Lung (tissue), 12 donors: ENCODE data around the gene PPP1R2C. TPM values are rescaled to one million over a fixed set of nuclear protein-coding genes. Genes with fewer than 3 reads are reported as not detected.

Experiments
- ATAC-seq: fragments of 200-7000 bp; cut with Tn5 transposase; one replicate; pipeline ENCODE4 v1.9.1; 2020; ENCODE audit warnings: moderate number of reproducible peaks; ENCODE audit not compliant: insufficient read depth, low FRiP score
- DNase-seq, 3 donors: peaks; one replicate each; pipeline ENCODE4 v3.0.0-alpha.2; 2013 to 2017
- H3K27ac ChIP-seq, 2 donors: one replicate each; pipeline ENCODE4 v1.5.1; 2013; ENCODE audit warnings: mild to moderate bottlenecking in 2 of 2, moderate library complexity in 2 of 2, control low read depth in 1 of 2, inconsistent platforms in 1 of 2, low read depth in 1 of 2, low read length in 1 of 2
- H3K27me3 ChIP-seq, 3 donors: one replicate each; pipeline ENCODE4 v1.5.1; 2013; ENCODE audit warnings: low read length in 2 of 3; ENCODE audit not compliant: control insufficient read depth in 3 of 3, insufficient read depth in 3 of 3
- H3K36me3 ChIP-seq, 4 donors: one replicate each; pipeline ENCODE4 v1.5.1; 2013; ENCODE audit warnings: low read length in 4 of 4, mild to moderate bottlenecking in 1 of 4, moderate library complexity in 1 of 4; ENCODE audit not compliant: control insufficient read depth in 4 of 4, insufficient read depth in 4 of 4
- H3K4me1 ChIP-seq, 5 donors: one replicate each; pipeline ENCODE4 v1.5.1; 2013; ENCODE audit warnings: low read length in 5 of 5, mild to moderate bottlenecking in 2 of 5, moderate library complexity in 1 of 5; ENCODE audit not compliant: control insufficient read depth in 5 of 5, insufficient read depth in 5 of 5
- H3K4me3 ChIP-seq: one replicate; pipeline ENCODE4 v1.5.1; 2013; ENCODE audit warnings: mild to moderate bottlenecking, control low read depth, moderate library complexity
- H3K9ac ChIP-seq, 2 donors: one replicate each; pipeline ENCODE4 v1.5.1; 2013; ENCODE audit warnings: low read length in 2 of 2, control low read depth in 1 of 2; ENCODE audit not compliant: insufficient read depth in 1 of 2
- H3K9me3 ChIP-seq, 4 donors: one replicate each; pipeline ENCODE4 v1.5.1; 2013; ENCODE audit warnings: low read length in 3 of 4, mild to moderate bottlenecking in 1 of 4, moderate library complexity in 1 of 4; ENCODE audit not compliant: control insufficient read depth in 4 of 4, insufficient read depth in 3 of 4
- WGBS, 2 donors: extraction: QIAGEN DNeasy Blood & Tissue Kit; methylation state at CpG; one replicate each; pipeline ENCODE4 v1.1.7; 2013; 5-methylcytosine and 5-hydroxymethylcytosine counted together
- polyA plus RNA-seq, 2 donors: library from polyadenylated mRNA; stranded (reverse); fragments of 200-250 nt; gene quantifications; one replicate each; pipeline ENCODE4 v1.2.1, GENCODE V29; 2013
- total RNA-seq, 2 donors: library from RNA; depleted of rRNA in 1 of 2; stranded (reverse); fragments of >200 nt in 1 of 2; gene quantifications; one replicate each; pipeline ENCODE4 v1.2.1, GENCODE V29; 2014 to 2021
- TF ChIP-seq, protein P1 (sequence below): IDR thresholded peaks from 2 replicates; pipeline ENCODE4 v1.5.1; 2012; ENCODE audit warnings: mild to moderate bottlenecking; ENCODE audit errors: control extremely low read depth, extremely low read depth
- donor health status: control.
- donor health status: control.
- donor health status: Bipolar disorder and iron deficiency.
- donor health status: healthy.
- donor health status: DM: yes; HTN: yes; CAD: no.

Gene PPP1R2C
- total and polyA plus RNA-seq, 4 donors: not detected

GRCh38 chrX:42751573-42751972, 26.4 kb downstream of the PPP1R2C start:
- ATAC-seq (no peak), DNase-seq (no peak)
- Histone ChIP-seq H3K9me3 (no peaks in the 10 kb centered on the region), H3K4me1 (peaks cover 0 to 2% (median 0%) of the 10 kb centered on the region in 5 donors), H3K4me3 (no peak overlapping the region), H3K9ac (no peak overlapping the region), H3K27ac (no peak overlapping the region), H3K36me3 (no peaks in the 10 kb centered on the region), H3K27me3 (peaks cover 0 to 12% (median 0%) of the 10 kb centered on the region in 3 donors)
- TF ChIP-seq, protein P1, sequence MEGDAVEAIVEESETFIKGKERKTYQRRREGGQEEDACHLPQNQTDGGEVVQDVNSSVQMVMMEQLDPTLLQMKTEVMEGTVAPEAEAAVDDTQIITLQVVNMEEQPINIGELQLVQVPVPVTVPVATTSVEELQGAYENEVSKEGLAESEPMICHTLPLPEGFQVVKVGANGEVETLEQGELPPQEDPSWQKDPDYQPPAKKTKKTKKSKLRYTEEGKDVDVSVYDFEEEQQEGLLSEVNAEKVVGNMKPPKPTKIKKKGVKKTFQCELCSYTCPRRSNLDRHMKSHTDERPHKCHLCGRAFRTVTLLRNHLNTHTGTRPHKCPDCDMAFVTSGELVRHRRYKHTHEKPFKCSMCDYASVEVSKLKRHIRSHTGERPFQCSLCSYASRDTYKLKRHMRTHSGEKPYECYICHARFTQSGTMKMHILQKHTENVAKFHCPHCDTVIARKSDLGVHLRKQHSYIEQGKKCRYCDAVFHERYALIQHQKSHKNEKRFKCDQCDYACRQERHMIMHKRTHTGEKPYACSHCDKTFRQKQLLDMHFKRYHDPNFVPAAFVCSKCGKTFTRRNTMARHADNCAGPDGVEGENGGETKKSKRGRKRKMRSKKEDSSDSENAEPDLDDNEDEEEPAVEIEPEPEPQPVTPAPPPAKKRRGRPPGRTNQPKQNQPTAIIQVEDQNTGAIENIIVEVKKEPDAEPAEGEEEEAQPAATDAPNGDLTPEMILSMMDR: no peak
- 88 to 90% methylated on average over 3 of the region's 3 CpGs for WGBS, 2 donors

GRCh38 chrX:42748067-42748850, 29.7 kb downstream of the PPP1R2C start:
- Histone ChIP-seq H3K4me1 (no peaks in the 10 kb centered on the region), H3K27me3 (peaks cover 0 to 27% (median 0%) of the 10 kb centered on the region in 3 donors), H3K4me3 (no peak overlapping the region), H3K9me3 (no peaks in the 10 kb centered on the region), H3K27ac (no peak overlapping the region), H3K9ac (no peak overlapping the region), H3K36me3 (no peaks in the 10 kb centered on the region)
- ATAC-seq (no peak), DNase-seq (no peak)
- WGBS, 2 donors: 59 to 77% methylated on average over 5 of the region's 5 CpGs
- TF ChIP-seq, protein P1: no peak

GRCh38 chrX:42746606-42747005, 31.4 kb downstream of the PPP1R2C start:
- H3K4me1 ChIP-seq: no peaks in the 10 kb centered on the region
- no peak overlapping the region for H3K27ac ChIP-seq
- no peak overlapping the region for H3K9ac ChIP-seq
- peaks cover 0 to 27% (median 0%) of the 10 kb centered on the region in 3 donors for H3K27me3 ChIP-seq
- H3K4me3 ChIP-seq: no peak overlapping the region
- H3K9me3 ChIP-seq: no peaks in the 10 kb centered on the region
- peak; percentile 47 for ATAC-seq
- DNase-seq: peak in 2 of 3 donors; percentile 11 to 33
- no peaks in the 10 kb centered on the region for H3K36me3 ChIP-seq
- TF ChIP-seq, protein P1: no peak
- WGBS, 2 donors: 0 to 23% methylated on average over 2 of the region's 2 CpGs
